A549 (cell line): ENCODE measurements around the gene MOSMO. TPM values are rescaled to one million over a fixed set of nuclear protein-coding genes. Genes with fewer than 3 reads are reported as not detected.

Experiments
- ATAC-seq, 2 experiments: fragments of 200-7000 bp in 1 of 2; fragments of >200 bp in 1 of 2; cut with Nextera tagmentation in 1 of 2; cut with Tn5 transposase in 1 of 2; 3 replicates each; pipeline versions ENCODE4 v1.8.0 to v1.9.1; 2018 to 2020; ENCODE audit warnings: mild to moderate bottlenecking in 1 of 2, moderate library complexity in 1 of 2
- CTCF ChIA-PET: fragments of 300-600 bp; sonication (Branson Sonifier 250); formaldehyde crosslinking; extraction: SDS; loops from one replicate; lab custom pipeline; 2021; ENCODE audit warnings: antibody characterized with exemption, inconsistent platforms; lab: Yijun Ruan, JAX
- POLR2A ChIA-PET: fragments of 350-600 bp; formaldehyde crosslinking; extraction: SDS; loops from one replicate; lab custom pipeline; 2021; ENCODE audit warnings: antibody characterized with exemption, inconsistent platforms; lab: Yijun Ruan, JAX
- DNase-seq, 2 experiments: peaks; one replicate each; pipeline versions ENCODE4 v3.0.0 to v3.0.0-alpha.2; 2011 to 2016; ENCODE audit warnings: low read depth in 1 of 2, low spot score in 1 of 2
- FAIRE-seq: peaks from 2 replicates; lab custom pipeline; 2011; peaks lifted over from hg19 to GRCh38; lab: Jason Lieb, UNC
- H3K27ac ChIP-seq, 2 experiments: fragments of >200 bp; sonication (Bioruptor Twin); formaldehyde crosslinking; 3 replicates each; pipeline ENCODE4 v1.5.1; 2016 to 2017
- H3K4me1 ChIP-seq: fragments of >200 bp; sonication (Bioruptor Twin); formaldehyde crosslinking; 3 replicates; pipeline ENCODE4 v1.6.1; 2016
- H3K4me2 ChIP-seq: fragments of >200 bp; sonication (Bioruptor Twin); formaldehyde crosslinking; 3 replicates; pipeline ENCODE4 v1.6.1; 2016
- H3K4me3 ChIP-seq: fragments of >200 bp; sonication (Bioruptor Twin); formaldehyde crosslinking; 3 replicates; pipeline ENCODE4 v1.5.1; 2016
- H3K9me3 ChIP-seq: fragments of >200 bp; sonication (Bioruptor Twin); formaldehyde crosslinking; 3 replicates; pipeline ENCODE4 v1.6.1; 2016
- CEBPB ChIP-seq, 2 experiments: fragments of >200 bp in 1 of 2; sonication (Bioruptor Twin) in 1 of 2; formaldehyde crosslinking in 1 of 2; IDR thresholded peaks; 2 replicates each; pipeline ENCODE4 v1.6.1; 2012 to 2016
- CHD2 ChIP-seq: fragments of 150-350 bp; IDR thresholded peaks from 2 replicates; pipeline ENCODE4 v1.6.1; 2014; ENCODE audit warnings: low read length; ENCODE audit not compliant: partially characterized antibody
- EHMT2 ChIP-seq: fragments of 200-600 bp; sonication (generic); IDR thresholded peaks from 2 replicates; pipeline ENCODE4 v1.6.1; 2016; ENCODE audit warnings: antibody characterized with exemption, low read depth, mild to moderate bottlenecking, moderate library complexity
- ESRRA ChIP-seq: fragments of 150-350 bp; IDR thresholded peaks from 2 replicates; pipeline ENCODE4 v1.6.1; 2014; ENCODE audit warnings: mild to moderate bottlenecking, low read length, borderline replicate concordance
- FOSB ChIP-seq: fragments of 250-450 bp; sonication (Bioruptor Pico); IDR thresholded peaks from 2 replicates; pipeline ENCODE4 v1.5.0; 2020; ENCODE audit warnings: mild to moderate bottlenecking, moderate library complexity
- FOXS1 ChIP-seq: fragments of 250-450 bp; sonication (Bioruptor Pico); IDR thresholded peaks from 2 replicates; pipeline ENCODE4 v1.5.0; 2020; ENCODE audit warnings: mild to moderate bottlenecking, moderate library complexity
- GATA3 ChIP-seq: IDR thresholded peaks from 2 replicates; pipeline ENCODE4 v1.6.1; 2012; ENCODE audit warnings: borderline replicate concordance
- HEYL ChIP-seq: fragments of 250-450 bp; sonication (Bioruptor Pico); IDR thresholded peaks from 2 replicates; pipeline ENCODE4 v1.8.0; 2021; ENCODE audit warnings: mild to moderate bottlenecking, moderate library complexity
- HOXB5 ChIP-seq: fragments of 250-450 bp; sonication (Bioruptor Pico); IDR thresholded peaks from 2 replicates; pipeline ENCODE4 v1.5.0; 2020; ENCODE audit warnings: mild to moderate bottlenecking, moderate library complexity
- JUN ChIP-seq, 2 experiments: fragments of >200 bp; sonication (Bioruptor Twin); formaldehyde crosslinking; IDR thresholded peaks; 2 replicates in 1 of 2; 3 replicates in 1 of 2; pipeline ENCODE4 v1.6.1; 2016 to 2017
- JUNB ChIP-seq: fragments of >200 bp; sonication (Bioruptor Twin); formaldehyde crosslinking; IDR thresholded peaks from 2 replicates; pipeline ENCODE4 v1.6.1; 2016
- KDM1A ChIP-seq: fragments of 200-600 bp; sonication (generic); IDR thresholded peaks from 2 replicates; pipeline ENCODE4 v1.6.1; 2016; ENCODE audit warnings: low read depth, mild to moderate bottlenecking
- MAFK ChIP-seq: fragments of 450-650 bp; IDR thresholded peaks from 2 replicates; pipeline ENCODE4 v1.6.1; 2014; ENCODE audit not compliant: partially characterized antibody
- MAZ ChIP-seq: fragments of 150-350 bp; IDR thresholded peaks from 2 replicates; pipeline ENCODE4 v1.6.1; 2014; ENCODE audit warnings: antibody characterized with exemption, low read depth, low read length, borderline replicate concordance
- NFE2L2 ChIP-seq: fragments of 150-350 bp; conservative IDR thresholded peaks from 2 replicates; pipeline ENCODE4 v1.6.1; 2014; ENCODE audit warnings: low read length
- NPAS2 ChIP-seq: fragments of 250-450 bp; sonication (Bioruptor Pico); IDR thresholded peaks from 2 replicates; pipeline ENCODE4 v1.8.0; 2022; ENCODE audit warnings: mild to moderate bottlenecking, moderate library complexity, borderline replicate concordance
- POLR2A ChIP-seq: IDR thresholded peaks from 2 replicates; pipeline ENCODE4 v1.6.1; 2012; ENCODE audit warnings: mild to moderate bottlenecking, low read length
- RARB ChIP-seq: fragments of 250-450 bp; sonication (Bioruptor Pico); IDR thresholded peaks from 2 replicates; pipeline ENCODE4 v1.8.0; 2021; ENCODE audit warnings: mild to moderate bottlenecking, moderate library complexity
- RCOR1 ChIP-seq: fragments of 150-350 bp; IDR thresholded peaks from 2 replicates; pipeline ENCODE4 v1.6.1; 2014; ENCODE audit warnings: antibody characterized with exemption, low read length, low read depth
- SMC3 ChIP-seq: fragments of >200 bp; sonication (Bioruptor Twin); formaldehyde crosslinking; IDR thresholded peaks from 3 replicates; pipeline ENCODE4 v1.6.1; 2018; ENCODE audit warnings: inconsistent platforms
- SREBF2 ChIP-seq: fragments of 450-650 bp; IDR thresholded peaks from 2 replicates; pipeline ENCODE4 v1.6.1; 2014; ENCODE audit warnings: mild to moderate bottlenecking, moderate library complexity
- TFCP2L1 ChIP-seq: fragments of 250-450 bp; sonication (Bioruptor Pico); IDR thresholded peaks from 2 replicates; pipeline ENCODE4 v1.5.0; 2021; ENCODE audit warnings: mild to moderate bottlenecking
- TP53 ChIP-seq: fragments of 250-450 bp; sonication (Bioruptor Pico); IDR thresholded peaks from 2 replicates; pipeline ENCODE4 v1.5.0; 2021; ENCODE audit warnings: mild to moderate bottlenecking, moderate library complexity
- ZC3H11A ChIP-seq: fragments of 450-650 bp; IDR thresholded peaks from 2 replicates; pipeline ENCODE4 v1.6.1; 2014; ENCODE audit warnings: antibody characterized with exemption, mild to moderate bottlenecking
- WGBS: methylation state at CpG from one replicate; pipeline ENCODE4 v1.1.6; 2017; ENCODE audit errors: missing lambda C conversion rate; 5-methylcytosine and 5-hydroxymethylcytosine counted together
- polyA minus RNA-seq: library from RNA; depleted of rRNA, polyadenylated mRNA; stranded (reverse); fragments of >200 nt; gene quantifications from 2 replicates; pipeline ENCODE4 v1.2.3, GENCODE V29; 2011; rRNA and poly(A)+ RNA removed
- polyA plus RNA-seq, 4 experiments: library from polyadenylated mRNA; depleted of rRNA in 3 of 4; stranded (reverse); fragments of >200 nt; fragmentation: RNase III in 1 of 4; extraction: RNeasy Plus Mini Kit Qiagen cat#74134 plus additional on column Dnase treatment in 1 of 4; gene quantifications; 2 replicates in 3 of 4; 3 replicates in 1 of 4; pipeline ENCODE4 v1.2.3, GENCODE V29; 2011 to 2017
- TF ChIP-seq, protein P1 (sequence below): fragments of 450-650 bp; IDR thresholded peaks from 2 replicates; pipeline ENCODE4 v1.6.1; 2014; ENCODE audit warnings: antibody characterized with exemption
- TF ChIP-seq, protein P2 (sequence below): IDR thresholded peaks from 2 replicates; pipeline ENCODE4 v1.6.1; 2012; ENCODE audit warnings: low read depth, borderline replicate concordance
- TF ChIP-seq, protein P3 (sequence below): fragments of 250-450 bp; sonication (Bioruptor Pico); IDR thresholded peaks from 2 replicates; pipeline ENCODE4 v1.5.0; 2020; ENCODE audit warnings: low read depth, mild to moderate bottlenecking, moderate library complexity
- TF ChIP-seq, protein P4 (sequence below): IDR thresholded peaks from 2 replicates; pipeline ENCODE4 v1.6.1; 2012
- TF ChIP-seq, protein P5 (sequence below): IDR thresholded peaks from 2 replicates; pipeline ENCODE4 v1.6.1; 2012
- TF ChIP-seq, protein P6 (sequence below): fragments of >200 bp; sonication (Bioruptor Twin); formaldehyde crosslinking; IDR thresholded peaks from 2 replicates; pipeline ENCODE4 v1.6.1; 2016
- TF ChIP-seq, protein P7 (sequence below): fragments of 200-600 bp; sonication (generic); IDR thresholded peaks from 2 replicates; pipeline ENCODE4 v1.6.1; 2016; ENCODE audit warnings: antibody characterized with exemption, mild to moderate bottlenecking, moderate library complexity

The MOSMO gene
- polyA plus RNA-seq (2011; rRNA removed) (14.4 and 14.7 TPM in 2 replicates), polyA plus RNA-seq (2017; fragmentation: RNase III; extraction: RNeasy Plus Mini Kit Qiagen cat#74134 plus additional on column Dnase treatment) (9.6 to 10.6 TPM (median 9.7 TPM) in 3 replicates), polyA minus RNA-seq (4.9 and 7.2 TPM in 2 replicates)
- polyA plus RNA-seq (2012; cell fraction: cytosol; rRNA removed): 3.9 and 4.7 TPM in 2 replicates
- polyA plus RNA-seq (2012; cell fraction: nucleus; rRNA removed): 4.9 and 6.7 TPM in 2 replicates

DNA sequence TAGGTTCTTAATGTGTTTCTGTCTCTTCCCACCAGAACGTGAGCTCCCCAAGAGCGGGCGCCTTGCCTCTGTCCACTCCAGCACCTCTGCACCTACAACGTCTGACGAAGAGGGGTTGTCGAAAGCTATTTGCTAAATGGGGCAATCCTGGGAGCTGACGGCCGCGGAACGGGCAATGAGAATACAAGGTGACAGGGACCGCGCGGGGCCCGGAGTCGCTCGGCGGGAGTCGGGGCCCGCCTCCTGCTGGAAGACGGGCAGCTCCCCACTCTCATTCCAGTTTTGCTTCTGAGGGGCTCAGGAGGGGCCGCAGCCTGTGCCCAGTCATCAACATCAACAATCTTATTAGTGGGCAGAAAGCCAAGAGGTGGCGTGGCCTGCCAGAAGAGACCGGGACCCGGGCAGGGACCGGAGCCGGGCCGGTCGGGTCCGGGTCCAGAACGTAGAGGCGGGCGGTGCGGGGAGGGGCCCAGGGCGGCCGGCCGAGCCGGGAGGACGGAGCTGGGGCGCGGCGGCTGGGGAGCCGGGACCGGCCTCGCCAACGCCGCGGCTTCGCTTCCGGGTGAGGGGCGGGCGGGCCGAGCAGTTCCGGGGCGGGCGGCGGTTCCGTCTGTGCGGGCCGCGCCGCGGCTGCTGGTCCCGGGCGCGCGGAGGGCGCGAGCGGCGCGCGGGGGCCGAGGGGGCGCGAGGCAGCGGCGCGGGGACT is at the start of gene MOSMO:
TSS of gene MOSMO (plus strand) at position 603 of the 706 bp plus-strand sequence. CDS start 191 bp downstream, outside the sequence.
- ATAC-seq (peak; percentile 90 to 91), DNase-seq (peak; percentile 46 to 60), FAIRE-seq (no peak)
- ChIA-PET CTCF (interaction anchor here (0.8 to 13.7 kb wide), 8 partner anchors 9 to 180 kb away, joined by 3 to 226 read pairs (median 4); no protein-coding TSS in a partner anchor), POLR2A (interaction anchor here (0.9 to 2.7 kb wide), 8 partner anchors 9 to 75 kb away, joined by 3 to 17 read pairs (median 6); no protein-coding TSS in a partner anchor)
- Histone ChIP-seq H3K4me3 (peak within 1 kb of the TSS; percentile 90), H3K9me3 (no peaks in the 10 kb centered on the region), H3K4me1 (peaks cover 13% of the 10 kb centered on the region; the same call in 2 of the 3 replicates), H3K4me2 (peak within 1 kb of the TSS; percentile 100), H3K27ac (peak within 1 kb of the TSS; percentile 91 to 93)
- 2% methylated on average over 21 of the region's 78 CpGs for WGBS
- TF ChIP-seq, protein P1, sequence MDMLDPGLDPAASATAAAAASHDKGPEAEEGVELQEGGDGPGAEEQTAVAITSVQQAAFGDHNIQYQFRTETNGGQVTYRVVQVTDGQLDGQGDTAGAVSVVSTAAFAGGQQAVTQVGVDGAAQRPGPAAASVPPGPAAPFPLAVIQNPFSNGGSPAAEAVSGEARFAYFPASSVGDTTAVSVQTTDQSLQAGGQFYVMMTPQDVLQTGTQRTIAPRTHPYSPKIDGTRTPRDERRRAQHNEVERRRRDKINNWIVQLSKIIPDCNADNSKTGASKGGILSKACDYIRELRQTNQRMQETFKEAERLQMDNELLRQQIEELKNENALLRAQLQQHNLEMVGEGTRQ: no peak
- TF ChIP-seq EHMT2: no peak
- TF ChIP-seq KDM1A: no peak
- TF ChIP-seq, protein P2, sequence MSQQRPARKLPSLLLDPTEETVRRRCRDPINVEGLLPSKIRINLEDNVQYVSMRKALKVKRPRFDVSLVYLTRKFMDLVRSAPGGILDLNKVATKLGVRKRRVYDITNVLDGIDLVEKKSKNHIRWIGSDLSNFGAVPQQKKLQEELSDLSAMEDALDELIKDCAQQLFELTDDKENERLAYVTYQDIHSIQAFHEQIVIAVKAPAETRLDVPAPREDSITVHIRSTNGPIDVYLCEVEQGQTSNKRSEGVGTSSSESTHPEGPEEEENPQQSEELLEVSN: no peak
- TF ChIP-seq MAZ: no peak
- no peak for TF ChIP-seq RARB
- TF ChIP-seq GATA3: no peak
- TF ChIP-seq FOXS1 (CRISPR knock-in tag): no peak
- no peak for TF ChIP-seq HEYL (CRISPR knock-in tag)
- TF ChIP-seq, protein P3, sequence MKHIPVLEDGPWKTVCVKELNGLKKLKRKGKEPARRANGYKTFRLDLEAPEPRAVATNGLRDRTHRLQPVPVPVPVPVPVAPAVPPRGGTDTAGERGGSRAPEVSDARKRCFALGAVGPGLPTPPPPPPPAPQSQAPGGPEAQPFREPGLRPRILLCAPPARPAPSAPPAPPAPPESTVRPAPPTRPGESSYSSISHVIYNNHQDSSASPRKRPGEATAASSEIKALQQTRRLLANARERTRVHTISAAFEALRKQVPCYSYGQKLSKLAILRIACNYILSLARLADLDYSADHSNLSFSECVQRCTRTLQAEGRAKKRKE (CRISPR knock-in tag): no peak
- TF ChIP-seq, protein P4, sequence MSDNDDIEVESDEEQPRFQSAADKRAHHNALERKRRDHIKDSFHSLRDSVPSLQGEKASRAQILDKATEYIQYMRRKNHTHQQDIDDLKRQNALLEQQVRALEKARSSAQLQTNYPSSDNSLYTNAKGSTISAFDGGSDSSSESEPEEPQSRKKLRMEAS: no peak
- TF ChIP-seq RCOR1: no peak
- TF ChIP-seq NPAS2 (CRISPR knock-in tag): no peak
- peak in 1 of 2 experiments; percentile 81; a peak in 2 of 5 replicates for TF ChIP-seq JUN (IDR thresholded peaks at IDR 0.05)
- no peak for TF ChIP-seq FOSB (CRISPR knock-in tag)
- TF ChIP-seq MAFK: peak; percentile 1
- TF ChIP-seq, protein P5, sequence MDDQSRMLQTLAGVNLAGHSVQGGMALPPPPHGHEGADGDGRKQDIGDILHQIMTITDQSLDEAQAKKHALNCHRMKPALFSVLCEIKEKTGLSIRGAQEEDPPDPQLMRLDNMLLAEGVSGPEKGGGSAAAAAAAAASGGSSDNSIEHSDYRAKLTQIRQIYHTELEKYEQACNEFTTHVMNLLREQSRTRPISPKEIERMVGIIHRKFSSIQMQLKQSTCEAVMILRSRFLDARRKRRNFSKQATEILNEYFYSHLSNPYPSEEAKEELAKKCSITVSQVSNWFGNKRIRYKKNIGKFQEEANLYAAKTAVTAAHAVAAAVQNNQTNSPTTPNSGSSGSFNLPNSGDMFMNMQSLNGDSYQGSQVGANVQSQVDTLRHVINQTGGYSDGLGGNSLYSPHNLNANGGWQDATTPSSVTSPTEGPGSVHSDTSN: no peak
- TF ChIP-seq, protein P6, sequence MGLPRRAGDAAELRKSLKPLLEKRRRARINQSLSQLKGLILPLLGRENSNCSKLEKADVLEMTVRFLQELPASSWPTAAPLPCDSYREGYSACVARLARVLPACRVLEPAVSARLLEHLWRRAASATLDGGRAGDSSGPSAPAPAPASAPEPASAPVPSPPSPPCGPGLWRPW: no peak
- TF ChIP-seq SREBF2: no peak
- TF ChIP-seq POLR2A: peak; percentile 52
- TF ChIP-seq TFCP2L1 (CRISPR knock-in tag): no peak
- TF ChIP-seq CHD2: no peak
- TF ChIP-seq JUNB: no peak
- no peak for TF ChIP-seq ESRRA
- no peak for TF ChIP-seq NFE2L2
- TF ChIP-seq, protein P7, sequence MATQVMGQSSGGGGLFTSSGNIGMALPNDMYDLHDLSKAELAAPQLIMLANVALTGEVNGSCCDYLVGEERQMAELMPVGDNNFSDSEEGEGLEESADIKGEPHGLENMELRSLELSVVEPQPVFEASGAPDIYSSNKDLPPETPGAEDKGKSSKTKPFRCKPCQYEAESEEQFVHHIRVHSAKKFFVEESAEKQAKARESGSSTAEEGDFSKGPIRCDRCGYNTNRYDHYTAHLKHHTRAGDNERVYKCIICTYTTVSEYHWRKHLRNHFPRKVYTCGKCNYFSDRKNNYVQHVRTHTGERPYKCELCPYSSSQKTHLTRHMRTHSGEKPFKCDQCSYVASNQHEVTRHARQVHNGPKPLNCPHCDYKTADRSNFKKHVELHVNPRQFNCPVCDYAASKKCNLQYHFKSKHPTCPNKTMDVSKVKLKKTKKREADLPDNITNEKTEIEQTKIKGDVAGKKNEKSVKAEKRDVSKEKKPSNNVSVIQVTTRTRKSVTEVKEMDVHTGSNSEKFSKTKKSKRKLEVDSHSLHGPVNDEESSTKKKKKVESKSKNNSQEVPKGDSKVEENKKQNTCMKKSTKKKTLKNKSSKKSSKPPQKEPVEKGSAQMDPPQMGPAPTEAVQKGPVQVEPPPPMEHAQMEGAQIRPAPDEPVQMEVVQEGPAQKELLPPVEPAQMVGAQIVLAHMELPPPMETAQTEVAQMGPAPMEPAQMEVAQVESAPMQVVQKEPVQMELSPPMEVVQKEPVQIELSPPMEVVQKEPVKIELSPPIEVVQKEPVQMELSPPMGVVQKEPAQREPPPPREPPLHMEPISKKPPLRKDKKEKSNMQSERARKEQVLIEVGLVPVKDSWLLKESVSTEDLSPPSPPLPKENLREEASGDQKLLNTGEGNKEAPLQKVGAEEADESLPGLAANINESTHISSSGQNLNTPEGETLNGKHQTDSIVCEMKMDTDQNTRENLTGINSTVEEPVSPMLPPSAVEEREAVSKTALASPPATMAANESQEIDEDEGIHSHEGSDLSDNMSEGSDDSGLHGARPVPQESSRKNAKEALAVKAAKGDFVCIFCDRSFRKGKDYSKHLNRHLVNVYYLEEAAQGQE: peak; percentile 63
- TF ChIP-seq HOXB5 (CRISPR knock-in tag): no peak
- no peak for TF ChIP-seq SMC3
- 0 out of 4 replicates have a peak, but pooled peaks of 1 of the 2 experiments have one; percentile 22 for TF ChIP-seq CEBPB (IDR thresholded peaks at IDR 0.05)
- no peak for TF ChIP-seq ZC3H11A
- no peak for TF ChIP-seq TP53 (CRISPR knock-in tag)
